ENCODE results near the gene ADNP. TPM values are rescaled to one million over a fixed set of nuclear protein-coding genes. Genes with fewer than 3 reads are reported as not detected.

ADNP gene
- total RNA-seq, 1 experiment from 2014 or later = 143 TPM

DNA sequence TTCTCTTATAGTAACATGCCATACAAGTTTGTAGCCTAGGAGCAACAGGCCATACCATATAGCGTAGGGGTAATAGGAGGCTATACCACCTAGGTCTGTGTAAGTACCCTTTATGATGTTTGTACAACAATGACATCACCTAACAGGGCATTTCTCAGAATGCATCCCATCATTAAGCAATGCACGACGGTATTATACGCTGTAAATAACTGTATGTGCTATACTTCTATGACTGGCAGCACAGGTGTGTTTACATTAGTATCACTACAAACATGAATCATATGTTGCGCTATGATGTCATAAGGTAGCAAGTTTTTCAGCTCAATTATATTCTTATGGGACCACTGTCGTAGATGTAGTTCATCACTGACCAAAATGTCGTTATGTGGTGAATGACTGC is 31.0 kb downstream of the ADNP start:
- TF ChIP-seq, protein P1, sequence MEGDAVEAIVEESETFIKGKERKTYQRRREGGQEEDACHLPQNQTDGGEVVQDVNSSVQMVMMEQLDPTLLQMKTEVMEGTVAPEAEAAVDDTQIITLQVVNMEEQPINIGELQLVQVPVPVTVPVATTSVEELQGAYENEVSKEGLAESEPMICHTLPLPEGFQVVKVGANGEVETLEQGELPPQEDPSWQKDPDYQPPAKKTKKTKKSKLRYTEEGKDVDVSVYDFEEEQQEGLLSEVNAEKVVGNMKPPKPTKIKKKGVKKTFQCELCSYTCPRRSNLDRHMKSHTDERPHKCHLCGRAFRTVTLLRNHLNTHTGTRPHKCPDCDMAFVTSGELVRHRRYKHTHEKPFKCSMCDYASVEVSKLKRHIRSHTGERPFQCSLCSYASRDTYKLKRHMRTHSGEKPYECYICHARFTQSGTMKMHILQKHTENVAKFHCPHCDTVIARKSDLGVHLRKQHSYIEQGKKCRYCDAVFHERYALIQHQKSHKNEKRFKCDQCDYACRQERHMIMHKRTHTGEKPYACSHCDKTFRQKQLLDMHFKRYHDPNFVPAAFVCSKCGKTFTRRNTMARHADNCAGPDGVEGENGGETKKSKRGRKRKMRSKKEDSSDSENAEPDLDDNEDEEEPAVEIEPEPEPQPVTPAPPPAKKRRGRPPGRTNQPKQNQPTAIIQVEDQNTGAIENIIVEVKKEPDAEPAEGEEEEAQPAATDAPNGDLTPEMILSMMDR (conservative IDR thresholded peaks at IDR 0.05) = no peak
- Histone ChIP-seq H2BK5ac (ENCODE audit: insufficient read length, low read length) (no peak overlapping the region), H2BK12ac (ENCODE audit: insufficient read length, low read depth, low read length) (no peak overlapping the region), H3K18ac (ENCODE audit: insufficient read length, low read depth, low read length) (no peak overlapping the region), H3K4ac (ENCODE audit: low read depth, low read length) (no peak overlapping the region), H2BK120ac (ENCODE audit: low read depth, low read length, poor library complexity, severe bottlenecking) (no peak overlapping the region), H3T11ph (ENCODE audit: low read length) (no peak overlapping the region), H4K91ac (ENCODE audit: insufficient read length, low read depth, low read length) (no peak overlapping the region), H4K8ac (replicated peaks; ENCODE audit: insufficient read length, low read depth, low read length) (no peak overlapping the region), H3K9ac (ENCODE audit: extremely low read depth, insufficient read length, low read length) (no peak overlapping the region), H3K79me2 (ENCODE audit: insufficient read depth, low read length) (peaks cover 11% of the 10 kb centered on the region; the same call in 1 of the 2 replicates), H2AK5ac (ENCODE audit: insufficient read length, low read length) (no peak overlapping the region), H4K5ac (ENCODE audit: insufficient read length, low read depth, low read length) (no peak overlapping the region), H3K23ac (ENCODE audit: insufficient read length, low read depth, low read length) (no peak overlapping the region), H4K20me1 (ENCODE audit: control insufficient read depth, insufficient read depth, insufficient read length) (no peaks in the 10 kb centered on the region), H3K27ac (ENCODE audit: insufficient read length, low read depth, low read length) (no peak overlapping the region), H3K4me1 (ENCODE audit: insufficient read depth, low read length) (no peaks in the 10 kb centered on the region), H2BK15ac (ENCODE audit: low read depth, low read length) (no peak overlapping the region), H2AFZ (ENCODE audit: low read length) (no peak overlapping the region), H3K27me3 (ENCODE audit: insufficient read depth, low read length) (no peaks in the 10 kb centered on the region), H3K56ac (ENCODE audit: insufficient read length, low read depth, low read length) (no peak overlapping the region), H3K23me2 (ENCODE audit: insufficient read length, low read depth, low read length, poor library complexity, severe bottlenecking) (no peaks in the 10 kb centered on the region), H3K14ac (ENCODE audit: insufficient read depth, low read length) (no peak overlapping the region), H2BK20ac (ENCODE audit: low read depth, low read length, poor library complexity, severe bottlenecking) (no peak overlapping the region), H3K9me3 (ENCODE audit: control insufficient read depth, low read depth, low read length) (no peaks in the 10 kb centered on the region), H3K4me2 (ENCODE audit: insufficient read depth, insufficient read length, low read length) (no peak overlapping the region), H3K79me1 (ENCODE audit: insufficient read depth, low read depth, low read length, poor library complexity, severe bottlenecking) (peaks cover 6% of the 10 kb centered on the region)
- H3K36me3 Mint-ChIP-seq (ENCODE audit: insufficient read depth in 1 of 3, low read depth in 3 of 3) = peaks cover 39 to 89% (median 73%) of the 10 kb centered on the region in 3 experiments; a peak in 6 of 7 replicates
- H3K4me1 Mint-ChIP-seq = no peaks in the 10 kb centered on the region; a peak in 1 of 4 replicates
- H3K27me3 Mint-ChIP-seq (ENCODE audit: low read depth) = no peaks in the 10 kb centered on the region; the same call in 1 of the 2 replicates
- H3K9me3 Mint-ChIP-seq = no peaks in the 10 kb centered on the region
- no peak overlapping the region for H3K27ac Mint-ChIP-seq
- no CpG with 5 or more reads among the region's 7 CpGs for WGBS (ENCODE audit: extremely low coverage, insufficient read length, low lambda C conversion rate)
- DNase-seq = no peak
- no peak overlapping the region for H3K4me3 Mint-ChIP-seq
